GM23248 (cell line): ENCODE measurements around the gene CDKL5.

Source experiments
- EZH2 ChIP-seq: fragments of 200-600 bp; sonication (generic); IDR thresholded peaks from 2 replicates; pipeline ENCODE4 v1.6.1; 2018; ENCODE audit warnings: antibody characterized with exemption, mild to moderate bottlenecking; ENCODE audit not compliant: insufficient read depth, poor library complexity, severe bottlenecking
- EZH2phosphoT487 ChIP-seq: fragments of 200-600 bp; sonication (generic); IDR thresholded peaks from 2 replicates; pipeline ENCODE4 v1.6.1; 2018; ENCODE audit warnings: antibody characterized with exemption, moderate library complexity, mild to moderate bottlenecking, low read depth; ENCODE audit not compliant: insufficient read depth

DNA sequence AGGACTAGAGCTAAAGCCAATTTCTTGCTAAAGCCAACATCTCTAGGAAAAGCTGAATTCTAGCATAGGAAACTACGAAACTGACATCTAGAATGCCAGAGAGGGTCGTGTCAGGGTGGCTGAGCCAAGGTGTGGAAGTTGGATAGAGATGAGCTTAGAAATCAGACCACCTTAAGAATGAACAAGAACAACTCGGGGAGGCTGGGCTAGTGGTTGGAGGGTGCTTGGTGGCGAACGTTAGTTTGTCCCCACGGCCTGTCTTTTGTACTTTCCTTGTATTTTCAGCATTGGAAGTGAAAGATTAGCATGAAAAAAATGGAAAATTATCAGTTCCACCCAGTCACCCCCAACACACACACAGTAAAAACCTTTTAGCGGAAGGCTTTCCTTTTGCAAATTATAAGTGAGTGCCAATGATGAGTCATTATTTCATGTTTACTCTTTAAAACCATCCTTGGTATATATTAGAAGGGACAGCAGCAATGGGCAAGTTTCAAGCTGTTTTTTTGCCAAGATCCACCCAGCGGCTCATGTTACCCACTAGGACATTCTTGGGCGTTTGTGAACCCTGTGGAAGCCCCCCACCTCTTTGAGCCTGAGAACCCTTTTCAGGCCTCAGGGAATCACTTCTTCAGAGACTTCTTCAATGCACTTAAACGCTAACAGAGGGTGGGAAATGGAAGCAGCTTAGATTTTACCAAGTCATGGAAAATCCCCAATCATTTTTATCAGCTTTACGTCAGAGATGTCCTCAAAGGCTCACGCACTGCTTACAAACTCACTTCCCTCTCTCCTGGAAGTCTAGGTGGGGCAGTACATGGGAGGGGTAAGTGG lies 277.2 kb downstream of the CDKL5 start:
- TF ChIP-seq EZH2: no peak
- TF ChIP-seq EZH2phosphoT487: no peak
